ENCODE measurements around the gene OR2T6.
"Not testable (repeated sequence)": the region's sequence is repeated elsewhere in the genome, so short reads cannot be mapped to it uniquely, and the experiment has no call there.

Gene OR2T6

DNA sequence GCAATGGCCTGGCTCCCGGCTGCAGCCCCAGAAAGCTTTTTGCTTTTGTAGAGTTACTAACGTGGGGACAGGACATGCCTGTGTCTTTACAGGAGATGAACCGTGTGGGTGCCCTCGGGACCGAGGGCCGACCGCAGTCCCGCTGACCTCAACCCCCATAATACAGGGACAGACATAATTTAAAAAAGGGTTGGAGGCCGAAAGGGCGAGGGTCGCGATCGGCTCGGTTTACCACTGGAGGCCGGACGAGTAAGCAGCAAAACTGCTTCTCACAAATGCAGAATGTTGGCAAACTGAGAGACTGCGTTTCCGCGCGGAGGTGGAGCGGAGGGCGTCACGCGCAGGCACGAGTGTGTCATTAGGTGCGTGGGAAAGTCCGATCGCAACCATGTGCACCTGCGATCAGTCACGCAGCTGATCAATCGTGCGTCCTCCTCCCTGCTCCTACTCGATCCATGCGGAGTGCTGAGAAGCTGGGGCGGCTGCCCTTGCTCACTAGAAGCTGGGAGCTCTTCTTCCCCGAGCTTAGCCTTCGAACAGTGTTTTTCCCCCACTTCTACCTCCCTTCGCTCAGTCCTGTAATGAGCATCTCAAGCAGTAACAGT, 58.4 kb downstream of the OR2T6 start:
- DNase-seq (ENCODE audit: low spot score) = not testable (repeated sequence)

DNA sequence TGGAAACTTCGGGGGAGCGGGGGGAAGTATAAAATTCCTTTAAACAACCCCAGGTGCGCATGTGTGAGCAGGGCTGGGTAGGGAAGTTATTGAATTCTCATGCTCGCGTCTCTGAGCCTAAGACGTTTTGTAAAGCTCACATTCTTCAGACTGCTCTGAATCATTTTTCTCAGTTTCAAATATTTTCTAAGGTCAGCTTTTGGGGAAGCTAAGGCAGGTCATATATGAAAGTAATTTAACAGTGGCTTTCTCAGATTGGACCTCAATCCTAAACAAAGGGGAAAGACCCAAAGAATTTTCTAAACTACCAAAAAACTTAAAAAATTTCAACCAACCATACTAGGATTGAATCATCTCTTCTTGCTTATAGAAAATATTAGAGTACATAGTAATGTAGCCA, 59.4 kb downstream of the OR2T6 start:
- not testable (repeated sequence) for DNase-seq (ENCODE audit: low spot score)

DNA sequence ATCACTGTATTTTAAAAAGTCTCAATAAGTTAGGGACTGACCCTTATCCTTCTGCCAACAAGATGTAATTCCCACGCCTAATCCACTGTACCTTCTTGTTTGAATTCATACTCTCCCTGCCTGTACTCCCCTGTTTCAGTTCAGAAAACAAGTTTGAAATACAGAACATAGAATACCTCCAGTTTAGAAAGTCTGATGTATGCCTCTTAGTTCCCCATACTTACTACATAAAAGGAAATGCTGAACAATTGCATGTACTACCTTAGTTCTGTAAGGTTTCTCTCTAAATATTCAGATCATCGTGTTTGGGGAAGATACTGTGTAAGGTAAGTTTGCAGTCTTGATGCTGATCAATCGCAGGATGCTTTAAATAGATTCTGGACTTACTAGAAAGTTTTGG, 60.8 kb downstream of the OR2T6 start:
- not testable (repeated sequence) for DNase-seq (ENCODE audit: low spot score)

DNA sequence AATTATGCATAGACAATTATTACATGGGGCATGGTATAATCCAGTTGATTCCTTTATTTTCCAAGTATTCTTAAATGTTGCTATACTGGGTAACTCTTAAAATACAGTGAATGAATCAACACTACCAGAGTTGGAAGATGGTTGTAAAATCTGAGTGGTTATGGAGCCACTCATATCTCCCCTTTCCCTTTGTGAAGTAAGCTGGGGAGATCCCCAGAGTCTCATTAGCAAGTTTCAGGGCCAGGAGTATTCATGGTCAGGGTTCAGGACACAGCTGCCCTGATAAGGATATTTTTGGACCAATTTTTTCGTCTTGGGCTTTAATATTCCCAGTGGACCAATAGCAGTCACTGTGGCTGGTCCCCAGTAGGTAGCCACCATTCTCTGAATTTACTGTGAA, 63.1 kb downstream of the OR2T6 start:
- DNase-seq (ENCODE audit: low spot score) = not testable (repeated sequence)

DNA sequence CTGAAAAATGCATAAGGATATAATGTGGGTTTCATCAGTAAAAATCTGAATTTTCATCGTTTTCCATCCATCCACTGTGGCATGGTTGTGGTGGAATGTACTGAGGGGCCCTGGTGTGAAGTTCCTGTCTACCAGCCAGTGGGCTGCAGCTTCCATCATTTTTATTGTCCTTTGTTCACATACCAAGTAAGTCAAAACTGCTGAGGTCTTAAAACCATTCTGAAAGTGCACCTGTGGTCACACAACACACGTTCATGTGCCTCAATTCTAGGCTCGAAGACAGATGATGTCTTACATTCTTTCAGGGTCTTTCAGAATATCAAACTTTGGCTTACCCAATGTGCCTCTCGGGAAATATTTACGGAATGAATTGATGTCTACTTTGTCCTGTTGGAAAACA, 63.7 kb downstream of the OR2T6 start:
- DNase-seq (ENCODE audit: low spot score) = not testable (repeated sequence)

All from SW480 (cell line).